HG03064 (cell line): Measurements from ENCODE around the gene RPL28.
"Not testable (repeated sequence)": the region's sequence is repeated elsewhere in the genome, so short reads cannot be mapped to it uniquely, and the experiment has no call there.

Experiments
- ATAC-seq: cut with Tn5 transposase; IDR thresholded peaks from one replicate; pipeline ENCODE4 v1.9.1; 2021; ENCODE audit warnings: low read depth; ENCODE audit not compliant: unreplicated experiment

The RPL28 gene

GRCh38 chr19:55421281-55421680 lies 35.5 kb downstream of the RPL28 start:
- ATAC-seq: not testable (repeated sequence)

- ATAC-seq: no peak
Observed at GRCh38 chr19:55423225-55424005, 37.7 kb downstream of the RPL28 start.

- no peak for ATAC-seq
Observed at GRCh38 chr19:55424518-55424917, 38.8 kb downstream of the RPL28 start.

- ATAC-seq: no peak
Observed at GRCh38 chr19:55426042-55426441, 40.3 kb downstream of the RPL28 start.

GRCh38 chr19:55431183-55431582 lies 45.5 kb downstream of the RPL28 start:
- ATAC-seq: no peak

- ATAC-seq: no peak
Observed at GRCh38 chr19:55432241-55432959, 46.7 kb downstream of the RPL28 start.

GRCh38 chr19:55433292-55433691 lies 47.6 kb downstream of the RPL28 start:
- ATAC-seq: no peak

GRCh38 chr19:55434356-55434919 lies 48.7 kb downstream of the RPL28 start:
- no peak for ATAC-seq

GRCh38 chr19:55435020-55435419 lies 49.3 kb downstream of the RPL28 start:
- ATAC-seq: no peak

- no peak for ATAC-seq
Observed at GRCh38 chr19:55436847-55437246, 51.1 kb downstream of the RPL28 start.

- no peak for ATAC-seq
Observed at GRCh38 chr19:55437410-55437809, 51.7 kb downstream of the RPL28 start.

- ATAC-seq: no peak
Observed at GRCh38 chr19:55439052-55439451, 53.3 kb downstream of the RPL28 start.

GRCh38 chr19:55440411-55441105 lies 54.8 kb downstream of the RPL28 start:
- no peak for ATAC-seq

GRCh38 chr19:55441319-55441691 lies 55.6 kb downstream of the RPL28 start:
- ATAC-seq: no peak

- no peak for ATAC-seq
Observed at GRCh38 chr19:55441692-55442321, 56.1 kb downstream of the RPL28 start.

GRCh38 chr19:55442372-55442961 lies 56.7 kb downstream of the RPL28 start:
- no peak for ATAC-seq

- ATAC-seq: no peak
Observed at GRCh38 chr19:55443045-55443823, 57.5 kb downstream of the RPL28 start, which contains the start of gene SHISA7. TSS of gene SHISA7 (minus strand) at chr19:55443300. CDS start at chr19:55442863, 437 bp downstream.

- no peak for ATAC-seq
Observed at GRCh38 chr19:55443824-55444480, 58.2 kb downstream of the RPL28 start.

- no peak for ATAC-seq
Observed at GRCh38 chr19:55444646-55445045, 58.9 kb downstream of the RPL28 start.
